ENCODE measurements around the gene PTPRQ.

DNA sequence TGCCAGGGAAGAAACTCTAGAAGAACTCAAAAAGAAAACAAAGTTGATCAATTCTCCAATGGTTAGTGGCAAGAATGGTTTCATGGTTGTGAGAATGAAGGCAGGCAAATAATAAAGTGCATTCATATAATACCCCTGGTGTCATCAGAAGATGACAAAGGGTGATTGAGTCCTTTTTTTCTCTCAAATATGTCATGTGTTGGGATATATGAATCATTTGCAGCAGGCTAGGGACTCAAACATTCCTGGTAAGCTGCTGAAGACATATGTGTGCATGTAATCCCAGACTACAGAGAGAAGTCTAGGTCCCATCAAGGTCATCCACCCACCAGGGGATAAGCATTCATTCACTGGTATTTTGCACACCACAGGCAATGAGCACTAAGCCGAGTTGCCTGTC, 181.0 kb downstream of the PTPRQ start:
- TF ChIP-seq, protein P1, sequence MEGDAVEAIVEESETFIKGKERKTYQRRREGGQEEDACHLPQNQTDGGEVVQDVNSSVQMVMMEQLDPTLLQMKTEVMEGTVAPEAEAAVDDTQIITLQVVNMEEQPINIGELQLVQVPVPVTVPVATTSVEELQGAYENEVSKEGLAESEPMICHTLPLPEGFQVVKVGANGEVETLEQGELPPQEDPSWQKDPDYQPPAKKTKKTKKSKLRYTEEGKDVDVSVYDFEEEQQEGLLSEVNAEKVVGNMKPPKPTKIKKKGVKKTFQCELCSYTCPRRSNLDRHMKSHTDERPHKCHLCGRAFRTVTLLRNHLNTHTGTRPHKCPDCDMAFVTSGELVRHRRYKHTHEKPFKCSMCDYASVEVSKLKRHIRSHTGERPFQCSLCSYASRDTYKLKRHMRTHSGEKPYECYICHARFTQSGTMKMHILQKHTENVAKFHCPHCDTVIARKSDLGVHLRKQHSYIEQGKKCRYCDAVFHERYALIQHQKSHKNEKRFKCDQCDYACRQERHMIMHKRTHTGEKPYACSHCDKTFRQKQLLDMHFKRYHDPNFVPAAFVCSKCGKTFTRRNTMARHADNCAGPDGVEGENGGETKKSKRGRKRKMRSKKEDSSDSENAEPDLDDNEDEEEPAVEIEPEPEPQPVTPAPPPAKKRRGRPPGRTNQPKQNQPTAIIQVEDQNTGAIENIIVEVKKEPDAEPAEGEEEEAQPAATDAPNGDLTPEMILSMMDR (IDR thresholded peaks at IDR 0.05) = no peak
- no peak for TF ChIP-seq POLR2A (IDR thresholded peaks at IDR 0.05)
